GM12872 (cell line): ENCODE results near the gene RAB15.

Experiments used
- TF ChIP-seq, protein P1 (sequence below): IDR thresholded peaks from 3 replicates; pipeline ENCODE4 v1.5.1; 2011; ENCODE audit warnings: low read depth, mild to moderate bottlenecking, low read length, moderate library complexity; ENCODE audit not compliant: insufficient read depth

The RAB15 gene

DNA sequence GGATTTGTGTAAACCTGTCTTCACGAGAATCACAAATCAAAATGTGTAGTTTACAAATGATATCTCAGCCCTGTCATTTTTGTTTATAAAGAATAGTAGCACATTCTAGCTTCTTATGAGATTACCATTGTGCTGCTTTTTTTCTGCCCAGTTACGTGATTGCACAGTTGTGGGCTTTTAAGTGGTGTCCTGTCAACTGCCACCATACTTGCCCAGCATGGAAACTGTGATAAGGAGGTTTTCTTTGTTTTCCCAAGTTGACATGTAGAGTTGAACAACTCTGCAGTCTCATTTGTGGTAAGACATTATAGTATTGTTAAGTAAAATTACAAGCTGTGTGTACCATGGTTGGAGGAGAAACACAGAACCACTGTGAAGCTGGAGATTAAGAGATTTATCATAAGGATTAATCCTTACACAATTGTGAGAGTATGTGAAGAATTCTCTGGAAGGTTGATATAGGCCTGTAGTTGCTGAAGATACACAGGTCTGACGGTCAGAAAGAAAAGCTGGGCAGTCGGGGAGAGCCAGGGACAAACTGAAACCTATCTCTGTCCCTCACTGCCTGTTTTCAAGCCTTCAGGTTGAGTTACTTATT lies 45.6 kb downstream of the RAB15 start:
- TF ChIP-seq, protein P1, sequence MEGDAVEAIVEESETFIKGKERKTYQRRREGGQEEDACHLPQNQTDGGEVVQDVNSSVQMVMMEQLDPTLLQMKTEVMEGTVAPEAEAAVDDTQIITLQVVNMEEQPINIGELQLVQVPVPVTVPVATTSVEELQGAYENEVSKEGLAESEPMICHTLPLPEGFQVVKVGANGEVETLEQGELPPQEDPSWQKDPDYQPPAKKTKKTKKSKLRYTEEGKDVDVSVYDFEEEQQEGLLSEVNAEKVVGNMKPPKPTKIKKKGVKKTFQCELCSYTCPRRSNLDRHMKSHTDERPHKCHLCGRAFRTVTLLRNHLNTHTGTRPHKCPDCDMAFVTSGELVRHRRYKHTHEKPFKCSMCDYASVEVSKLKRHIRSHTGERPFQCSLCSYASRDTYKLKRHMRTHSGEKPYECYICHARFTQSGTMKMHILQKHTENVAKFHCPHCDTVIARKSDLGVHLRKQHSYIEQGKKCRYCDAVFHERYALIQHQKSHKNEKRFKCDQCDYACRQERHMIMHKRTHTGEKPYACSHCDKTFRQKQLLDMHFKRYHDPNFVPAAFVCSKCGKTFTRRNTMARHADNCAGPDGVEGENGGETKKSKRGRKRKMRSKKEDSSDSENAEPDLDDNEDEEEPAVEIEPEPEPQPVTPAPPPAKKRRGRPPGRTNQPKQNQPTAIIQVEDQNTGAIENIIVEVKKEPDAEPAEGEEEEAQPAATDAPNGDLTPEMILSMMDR, result no peak

DNA sequence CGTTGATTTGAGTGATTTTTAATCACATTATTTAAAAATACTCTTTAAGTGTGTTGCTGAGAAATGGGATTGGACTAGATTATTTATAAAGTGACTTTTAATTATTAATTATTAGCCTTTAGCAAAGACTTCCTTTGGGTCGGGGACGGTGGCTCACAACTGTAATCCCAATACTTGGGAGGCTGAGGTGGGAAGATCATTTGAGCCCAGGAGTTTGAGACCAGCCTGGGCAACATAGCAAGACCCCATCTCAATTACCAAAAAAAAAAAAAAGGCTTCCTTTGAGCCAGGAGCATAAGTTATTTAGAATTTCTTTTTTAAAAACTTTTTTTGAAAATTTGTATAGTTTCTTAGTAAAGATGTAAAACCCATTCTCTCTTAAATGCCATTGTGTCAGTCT lies 49.1 kb downstream of the RAB15 start:
- TF ChIP-seq, protein P1, result no peak

DNA sequence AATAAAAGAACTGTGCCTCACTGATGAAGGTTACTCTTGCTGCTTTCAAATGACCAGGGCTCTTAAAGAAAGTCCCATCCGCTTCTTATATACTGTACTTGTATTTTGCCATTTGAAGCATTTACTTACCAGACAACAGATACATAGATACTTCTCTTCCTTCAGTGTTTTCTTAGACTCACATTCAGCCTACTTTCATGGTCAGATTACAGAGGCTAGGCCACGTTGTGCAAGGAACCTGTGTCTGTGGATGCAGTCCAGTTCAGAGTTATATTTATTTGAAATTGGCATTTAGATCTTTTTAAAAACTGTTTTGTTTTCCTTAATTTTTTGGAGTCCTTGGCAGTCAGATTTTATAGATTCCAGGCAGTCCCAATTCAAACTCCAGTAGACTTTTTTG lies 51.7 kb downstream of the RAB15 start:
- TF ChIP-seq, protein P1, result no peak

DNA sequence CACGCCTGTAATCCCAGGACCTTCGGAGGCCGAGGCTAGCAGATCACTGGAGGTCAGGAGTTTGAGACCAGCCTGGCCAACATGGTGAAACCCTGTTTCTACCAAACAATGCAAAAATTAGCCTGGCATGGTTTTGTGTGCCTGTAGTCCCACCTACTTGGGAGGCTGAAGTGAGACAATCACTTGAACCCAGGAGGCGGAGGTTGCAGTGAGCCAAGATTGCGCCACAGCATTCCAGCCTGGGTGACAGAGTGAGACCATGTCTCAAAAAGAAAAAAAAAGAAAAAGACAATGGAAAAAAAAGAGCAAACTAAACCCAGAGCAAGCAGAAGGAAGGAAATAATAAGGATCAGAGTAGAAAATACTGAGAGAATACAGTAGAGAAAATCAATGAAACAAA lies 52.5 kb downstream of the RAB15 start:
- TF ChIP-seq, protein P1, result no peak

DNA sequence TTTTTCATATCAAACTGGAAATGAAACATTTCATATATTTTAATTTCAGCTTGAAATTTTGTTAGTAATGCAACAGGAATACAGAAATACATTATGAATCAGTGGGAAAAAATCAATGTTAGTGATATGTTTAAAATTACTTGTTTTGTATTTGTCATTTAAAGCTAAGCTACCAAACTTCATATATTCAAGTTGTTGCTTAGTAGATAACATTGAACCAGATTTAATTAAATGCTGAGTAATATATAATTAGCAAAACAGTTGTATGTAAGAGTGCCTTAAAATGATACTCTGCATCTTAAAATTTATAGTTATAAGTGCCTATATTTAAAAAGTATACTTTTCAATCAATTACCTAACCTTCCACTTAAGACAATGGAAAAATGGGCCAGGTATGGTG lies 52.9 kb downstream of the RAB15 start:
- TF ChIP-seq, protein P1, result no peak

DNA sequence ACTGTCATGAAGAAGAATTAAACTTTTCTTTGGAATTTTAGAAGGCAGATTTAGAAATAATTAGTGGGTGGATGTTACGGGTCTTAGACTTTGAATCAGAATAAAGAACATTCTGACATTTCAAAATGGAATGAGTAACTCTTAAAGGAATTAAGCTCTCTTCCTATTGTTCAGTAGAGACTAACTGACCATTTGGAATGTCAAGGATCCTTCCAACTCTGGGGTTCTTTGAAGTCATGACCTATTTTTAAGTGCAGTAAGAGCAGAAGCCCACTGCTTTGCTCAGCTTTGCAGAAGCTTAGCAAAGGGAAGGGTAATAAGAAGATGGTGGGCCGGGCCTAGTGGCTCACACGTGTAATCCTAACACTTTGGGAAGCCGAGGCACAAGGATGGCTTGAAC lies 53.9 kb downstream of the RAB15 start:
- TF ChIP-seq, protein P1, result no peak

DNA sequence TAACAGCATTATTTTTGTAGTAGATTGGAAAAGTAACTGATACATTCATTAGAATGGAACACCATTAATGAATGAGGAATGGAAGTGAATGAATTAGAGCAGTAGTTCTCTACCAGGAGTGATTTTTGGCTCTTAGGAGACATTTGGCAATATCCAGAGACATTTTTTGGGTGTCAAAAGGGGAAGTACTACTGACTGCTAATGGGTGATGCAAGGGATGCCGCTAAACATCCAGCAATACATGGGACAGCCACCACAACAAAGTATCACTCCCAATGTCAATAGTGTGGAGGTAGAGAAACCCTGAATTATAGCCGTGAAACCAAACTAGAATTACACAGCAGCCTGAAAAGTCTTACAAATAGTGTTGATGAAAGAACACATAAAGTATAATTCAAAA lies 56.3 kb downstream of the RAB15 start:
- TF ChIP-seq, protein P1, result no peak
